Esophagus squamous epithelium (tissue), 5 donors: ENCODE measurements around the gene DCAF6. TPM values are rescaled to one million over a fixed set of nuclear protein-coding genes. Genes with fewer than 3 reads are reported as not detected.

ENCODE experiments used
- DNase-seq: peaks from one replicate; lab custom pipeline; 2025; lab: John Stamatoyannopoulos, UW
- H3K27ac ChIP-seq, 4 donors: fragments of 200-600 bp; sonication (generic); one replicate each; pipeline ENCODE4 v1.5.1; 2016 to 2019; ENCODE audit warnings: mild to moderate bottlenecking in 1 of 4
- H3K27me3 ChIP-seq, 4 donors: fragments of 200-600 bp; sonication (generic); 1 replicate in 3 of 4; 2 replicates in 1 of 4; pipeline versions ENCODE4 v1.5.1 to v1.6.0; 2017 to 2021; ENCODE audit warnings: antibody characterized with exemption in 1 of 4
- H3K36me3 ChIP-seq, 3 donors: fragments of 200-600 bp; sonication (generic); one replicate each; pipeline ENCODE4 v1.5.1; 2016 to 2019
- H3K4me1 ChIP-seq, 3 donors: fragments of 200-600 bp; sonication (generic); one replicate each; pipeline ENCODE4 v1.5.1; 2017 to 2019
- H3K4me3 ChIP-seq, 4 donors: fragments of 200-600 bp; sonication (generic); 1 replicate in 3 of 4; 2 replicates in 1 of 4; pipeline ENCODE4 v1.5.1; 2016 to 2019; ENCODE audit warnings: mild to moderate bottlenecking in 2 of 4, moderate library complexity in 1 of 4
- H3K9me3 ChIP-seq, 3 donors: fragments of 200-600 bp; sonication (generic); one replicate each; pipeline ENCODE4 v1.5.1; 2016 to 2019
- CTCF ChIP-seq, 6 experiments: fragments of 450-650 bp in 4 of 6; fragments of 200-600 bp in 2 of 6; sonication (generic) in 2 of 6; IDR thresholded peaks; one replicate each; pipeline ENCODE4 v1.5.1; 2016 to 2019; ENCODE audit warnings: antibody characterized with exemption in 6 of 6, mild to moderate bottlenecking in 4 of 6, moderate library complexity in 4 of 6
- POLR2A ChIP-seq, 4 donors: fragments of 450-650 bp; IDR thresholded peaks; one replicate each; pipeline ENCODE4 v1.6.1; 2017; ENCODE audit warnings: antibody characterized with exemption in 4 of 4, mild to moderate bottlenecking in 4 of 4, moderate library complexity in 3 of 4
- WGBS, 2 donors: methylation state at CpG; one replicate each; pipeline ENCODE4 v1.1.5; 2018; 5-methylcytosine and 5-hydroxymethylcytosine counted together
- intact Hi-C: fragments of 100-400 bp; cut with DNase I; formaldehyde crosslinking; loops from one replicate; pipeline ENCODE4 v1.15.0; 2022
- total RNA-seq, 4 donors: library from RNA; depleted of rRNA; stranded (reverse); fragments of >200 nt; gene quantifications; one replicate each; pipeline ENCODE4 v1.1.0, GENCODE V29; 2016
- donor health status: DM: yes; HTN: yes; CAD: no.

DCAF6 gene
- total RNA-seq, 4 donors from 2014 or later: 20.1 to 65.8 (median 44.5) TPM

DNA sequence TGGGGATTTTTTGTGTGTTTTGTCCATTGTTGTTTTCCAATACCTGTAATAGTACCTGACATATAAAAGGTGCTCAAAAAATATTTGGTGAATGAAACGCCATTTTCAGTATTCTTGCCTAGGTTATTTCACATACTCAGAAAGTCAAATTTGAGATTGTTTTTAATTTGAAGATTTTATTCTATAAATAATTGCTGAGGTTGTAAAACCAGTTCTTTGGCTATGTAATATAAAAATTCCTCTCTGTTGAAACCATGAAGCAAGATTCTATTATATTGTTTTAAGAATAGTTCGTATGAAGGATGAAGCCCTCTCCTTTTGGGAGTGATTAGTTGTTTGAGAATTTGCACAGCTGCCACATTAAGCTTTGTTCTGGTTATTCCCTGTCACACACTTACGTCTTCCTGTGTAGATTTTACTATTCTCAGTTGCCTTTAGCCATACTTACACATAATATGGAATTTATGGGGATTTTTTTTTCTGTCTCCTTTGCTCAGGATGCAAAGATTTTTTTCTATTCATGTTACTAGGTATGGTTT is 60.6 kb downstream of the DCAF6 start:
- no peak for TF ChIP-seq POLR2A (IDR thresholded peaks at IDR 0.05)
- TF ChIP-seq CTCF (IDR thresholded peaks at IDR 0.05): no peak
- intact Hi-C loops: no loop called here
- no peak for DNase-seq

DNA sequence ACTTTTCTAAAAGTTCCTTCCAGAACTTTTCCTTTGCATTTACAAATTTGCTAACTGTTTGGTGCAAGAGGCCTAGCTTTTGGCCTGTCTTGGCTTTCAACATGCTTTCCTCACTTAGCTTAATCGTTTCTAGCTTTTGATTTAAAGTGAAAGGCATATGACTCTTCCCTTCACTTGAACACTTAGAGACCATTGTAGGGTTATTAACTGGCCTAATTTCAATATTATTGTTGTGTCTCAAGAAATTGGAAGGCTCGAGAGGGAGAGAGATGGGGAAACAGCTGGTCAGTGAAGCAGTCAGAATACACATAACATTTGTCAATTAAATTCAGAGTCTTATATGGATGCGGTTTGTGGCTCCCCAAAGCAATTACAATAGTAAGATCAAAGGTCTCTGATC is 63.4 kb downstream of the DCAF6 start:
- Histone ChIP-seq H3K9me3 (no peaks in the 10 kb centered on the region), H3K4me1 (peaks cover 0 to 3% (median 0%) of the 10 kb centered on the region in 3 donors), H3K36me3 (peaks cover 0 to 54% (median 0%) of the 10 kb centered on the region in 3 donors), H3K4me3 (no peak overlapping the region), H3K27me3 (no peaks in the 10 kb centered on the region), H3K27ac (no peak overlapping the region)
- WGBS, 2 donors: 63 to 79% methylated on average over 3 of the region's 3 CpGs
- intact Hi-C loops: no loop called here
- no peak for DNase-seq
- TF ChIP-seq POLR2A (IDR thresholded peaks at IDR 0.05) (no peak), CTCF (IDR thresholded peaks at IDR 0.05) (no peak)

More for the DNA sequence above, 60.6 kb downstream of the DCAF6 start:
- Histone ChIP-seq H3K4me3 (no peak overlapping the region), H3K27ac (no peak overlapping the region), H3K27me3 (no peaks in the 10 kb centered on the region), H3K9me3 (no peaks in the 10 kb centered on the region), H3K36me3 (peaks cover 0 to 62% (median 6%) of the 10 kb centered on the region in 3 donors), H3K4me1 (peaks cover 0 to 5% (median 0%) of the 10 kb centered on the region in 3 donors)
- 67 to 69% methylated on average over 3 of the region's 3 CpGs for WGBS, 2 donors

DNA sequence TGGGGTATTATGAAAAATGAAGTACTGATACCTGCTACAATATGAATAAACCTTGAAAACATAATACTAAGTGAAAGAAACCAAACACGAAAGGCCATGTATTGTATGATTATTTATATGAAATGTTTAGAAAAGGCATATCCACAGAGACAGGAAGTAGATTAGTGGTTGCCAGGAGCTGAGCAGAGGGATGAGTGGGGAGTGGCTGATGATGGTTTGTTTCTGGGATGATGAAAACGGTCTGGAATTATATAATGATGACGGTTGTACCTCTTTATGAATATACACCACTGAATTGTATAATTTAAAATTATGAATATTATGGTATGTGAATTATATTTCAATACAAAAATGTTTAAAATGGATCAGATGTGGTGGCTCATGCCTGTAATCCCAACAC is 64.2 kb downstream of the DCAF6 start:
- no peak for DNase-seq
- 79 to 87% methylated on average over 3 of the region's 3 CpGs for WGBS, 2 donors
- TF ChIP-seq POLR2A (IDR thresholded peaks at IDR 0.05) (no peak), CTCF (IDR thresholded peaks at IDR 0.05) (no peak)

DNA sequence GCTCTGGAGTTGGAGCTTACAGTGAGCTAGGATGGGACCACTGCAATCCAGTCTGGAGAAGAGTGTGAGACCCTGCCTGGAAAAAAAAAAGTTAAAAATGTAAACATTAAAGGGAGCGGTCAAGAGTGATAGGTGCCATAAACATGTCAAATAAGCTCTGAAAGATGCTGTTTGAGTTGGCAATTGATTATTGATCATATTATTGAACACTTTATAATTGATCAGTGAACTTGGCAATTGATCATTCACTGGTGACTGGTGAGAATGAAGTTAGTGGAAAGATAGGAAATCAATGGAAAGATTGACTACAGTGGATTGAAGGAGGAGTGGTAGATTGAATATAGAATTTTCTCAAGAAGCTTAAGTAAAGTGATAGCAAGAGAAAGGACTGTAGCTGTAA is 64.7 kb downstream of the DCAF6 start:
- Histone ChIP-seq H3K4me3 (no peak overlapping the region), H3K27ac (no peak overlapping the region), H3K36me3 (peaks cover 0 to 58% (median 0%) of the 10 kb centered on the region in 3 donors), H3K9me3 (no peaks in the 10 kb centered on the region), H3K27me3 (no peaks in the 10 kb centered on the region), H3K4me1 (no peaks in the 10 kb centered on the region)
- no peak for DNase-seq
- intact Hi-C loops: no loop called here
- TF ChIP-seq CTCF (IDR thresholded peaks at IDR 0.05) (no peak), POLR2A (IDR thresholded peaks at IDR 0.05) (no peak)
- WGBS, 2 donors: 100% methylated on average over 1 of the region's 1 CpG

More for the DNA sequence above, 64.2 kb downstream of the DCAF6 start:
- H3K27ac ChIP-seq: no peak overlapping the region
- H3K4me1 ChIP-seq: no peaks in the 10 kb centered on the region
- intact Hi-C loops: no loop called here
- H3K27me3 ChIP-seq: no peaks in the 10 kb centered on the region
- H3K9me3 ChIP-seq: no peaks in the 10 kb centered on the region
- peaks cover 0 to 55% (median 0%) of the 10 kb centered on the region in 3 donors for H3K36me3 ChIP-seq
- H3K4me3 ChIP-seq: no peak overlapping the region

DNA sequence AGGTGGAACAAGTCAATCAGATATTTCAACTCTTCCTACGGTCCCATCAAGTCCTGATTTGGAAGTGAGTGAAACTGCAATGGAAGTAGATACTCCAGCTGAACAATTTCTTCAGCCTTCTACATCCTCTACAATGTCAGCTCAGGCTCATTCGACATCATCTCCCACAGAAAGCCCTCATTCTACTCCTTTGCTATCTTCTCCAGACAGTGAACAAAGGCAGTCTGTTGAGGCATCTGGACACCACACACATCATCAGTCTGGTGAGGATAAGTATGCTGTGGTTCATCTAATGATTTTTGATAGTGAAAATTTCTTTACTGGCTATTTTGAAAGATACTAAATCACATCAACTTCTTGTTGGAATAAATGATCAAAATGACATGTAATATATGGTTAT is 68.0 kb downstream of the DCAF6 start:
- no peak for DNase-seq
- WGBS, 2 donors: 82 to 92% methylated on average over 2 of the region's 2 CpGs
- no peak overlapping the region for H3K4me3 ChIP-seq
- H3K36me3 ChIP-seq: peaks cover 0 to 61% (median 0%) of the 10 kb centered on the region in 3 donors
- no peak for TF ChIP-seq POLR2A (IDR thresholded peaks at IDR 0.05)
- no peak for TF ChIP-seq CTCF (IDR thresholded peaks at IDR 0.05)
- H3K27me3 ChIP-seq: no peaks in the 10 kb centered on the region
- no peak overlapping the region for H3K27ac ChIP-seq
- H3K4me1 ChIP-seq: no peaks in the 10 kb centered on the region
- H3K9me3 ChIP-seq: no peaks in the 10 kb centered on the region
- intact Hi-C loops: no loop called here
